HCT116 (cell line): ENCODE results near the gene TRPM3. TPM values are rescaled to one million over a fixed set of nuclear protein-coding genes. Genes with fewer than 3 reads are reported as not detected.

Experiments used
- ATAC-seq: fragments of 200-7000 bp; cut with Tn5 transposase; 2 replicates; pipeline ENCODE4 v1.9.1; 2020; ENCODE audit warnings: mild to moderate bottlenecking, moderate library complexity
- BruUV-seq: library from RNA; stranded (reverse); fragments of 400-500 nt; replicated peaks from 2 replicates; lab custom pipeline; 2021; lab: Mats Ljungman, UMichigan
- CTCF ChIA-PET: fragments of 300-600 bp; sonication (Branson Sonifier 250); formaldehyde crosslinking; loops from one replicate; lab custom pipeline; 2021; ENCODE audit warnings: antibody characterized with exemption; lab: Charles Lee
- POLR2A ChIA-PET: fragments of 300-600, 350-600 bp; sonication (Branson Sonifier 250); formaldehyde crosslinking; loops from one replicate; lab custom pipeline; 2021; ENCODE audit warnings: antibody characterized with exemption; lab: Charles Lee
- RAD21 ChIA-PET, 2 experiments: fragments of 300-600 bp; sonication (Branson Sonifier 250); formaldehyde crosslinking; loops; one replicate each; lab custom pipeline; 2023; ENCODE audit warnings: low total read pairs in 2 of 2; ENCODE audit not compliant: uncharacterized antibody in 2 of 2, unreplicated experiment in 2 of 2, low non-redundant PET in 1 of 2; lab: Charles Lee
- DNase-seq: peaks from one replicate; pipeline ENCODE4 v3.0.0-alpha.2; 2010; ENCODE audit warnings: low read depth, low spot score
- H2AFZ ChIP-seq: fragments of 200-600 bp; shearing (Covaris generic), sonication (generic); 2 replicates; pipeline ENCODE4 v1.6.1; 2017; ENCODE audit warnings: low read depth, mixed run types, mixed read lengths, antibody characterized with exemption, low read length; ENCODE audit not compliant: poor library complexity, severe bottlenecking
- H3K27ac ChIP-seq: 2 replicates; pipeline ENCODE4 v1.5.1; 2012; ENCODE audit warnings: low read depth, low read length
- H3K27me3 ChIP-seq: fragments of 200-600 bp; sonication (generic); 2 replicates; pipeline ENCODE4 v1.6.1; 2016; ENCODE audit warnings: mixed run types, low read length, mixed read lengths; ENCODE audit not compliant: insufficient read depth
- H3K36me3 ChIP-seq, 2 experiments: fragments of 200-500 bp in 1 of 2; fragments of 200-600 bp in 1 of 2; sonication (Bioruptor generic) in 1 of 2; sonication (generic) in 1 of 2; 2 replicates each; pipeline versions ENCODE4 v1.5.1 to v1.6.1; 2014 to 2016; ENCODE audit warnings: low read length in 2 of 2, inconsistent platforms in 1 of 2, mixed read lengths in 1 of 2, mixed run types in 1 of 2; ENCODE audit not compliant: insufficient read depth in 2 of 2, control insufficient read depth in 1 of 2
- H3K4me1 ChIP-seq, 2 experiments: fragments of 200-600 bp in 1 of 2; sonication (generic) in 1 of 2; 2 replicates each; pipeline versions ENCODE4 v1.5.1 to v1.6.1; 2012 to 2017; ENCODE audit warnings: low read length in 2 of 2, inconsistent platforms in 1 of 2, mild to moderate bottlenecking in 1 of 2, mixed read lengths in 1 of 2, mixed run types in 1 of 2, moderate library complexity in 1 of 2; ENCODE audit not compliant: insufficient read depth in 2 of 2, control insufficient read depth in 1 of 2
- H3K4me2 ChIP-seq: fragments of 200-600 bp; sonication (generic); 2 replicates; pipeline ENCODE4 v1.6.1; 2017; ENCODE audit warnings: mixed run types, low read length, mixed read lengths
- H3K4me3 ChIP-seq, 2 experiments: fragments of 200-600 bp in 1 of 2; sonication (generic) in 1 of 2; replicated peaks in 1 of 2; 2 replicates each; pipeline ENCODE4 v1.5.1; 2011 to 2016; ENCODE audit warnings: low read length in 2 of 2, control low read depth in 1 of 2, low read depth in 1 of 2, mild to moderate bottlenecking in 1 of 2, mixed read lengths in 1 of 2, mixed run types in 1 of 2
- H3K79me2 ChIP-seq: fragments of 200-600 bp; sonication (generic); 2 replicates; pipeline ENCODE4 v1.6.1; 2017; ENCODE audit warnings: mild to moderate bottlenecking, mixed run types, low read length, moderate library complexity, mixed read lengths; ENCODE audit not compliant: insufficient read depth
- H3K9ac ChIP-seq: fragments of 200-600 bp; sonication (generic); 2 replicates; pipeline ENCODE4 v1.6.1; 2016; ENCODE audit warnings: low read length, mixed read lengths
- H3K9me2 ChIP-seq: fragments of 200-600 bp; sonication (generic), shearing (Covaris generic); 2 replicates; pipeline ENCODE4 v1.6.1; 2017; ENCODE audit warnings: mixed run types, mild to moderate bottlenecking, moderate library complexity; ENCODE audit not compliant: insufficient read depth
- H3K9me3 ChIP-seq, 2 experiments: fragments of 200-500 bp in 1 of 2; fragments of 200-600 bp in 1 of 2; sonication (Bioruptor generic) in 1 of 2; sonication (generic) in 1 of 2; 2 replicates each; pipeline ENCODE4 v1.6.1; 2014 to 2017; ENCODE audit warnings: low read length in 2 of 2, mixed read lengths in 2 of 2, inconsistent platforms in 1 of 2, low read depth in 1 of 2, mild to moderate bottlenecking in 1 of 2, mixed run types in 1 of 2, moderate library complexity in 1 of 2; ENCODE audit not compliant: control insufficient read depth in 1 of 2, insufficient read depth in 1 of 2
- H4K20me1 ChIP-seq: fragments of 200-600 bp; sonication (generic), shearing (Covaris generic); 2 replicates; pipeline ENCODE4 v1.6.1; 2017; ENCODE audit warnings: mixed run types, mild to moderate bottlenecking, moderate library complexity; ENCODE audit not compliant: insufficient read depth
- ATF3 ChIP-seq: IDR thresholded peaks from 2 replicates; pipeline ENCODE4 v1.6.1; 2012
- CBX3 ChIP-seq: IDR thresholded peaks from 2 replicates; pipeline ENCODE4 v1.6.1; 2012; ENCODE audit warnings: low read depth
- CEBPB ChIP-seq: IDR thresholded peaks from 2 replicates; pipeline ENCODE4 v1.6.1; 2012; ENCODE audit warnings: low read depth
- CTCF ChIP-seq, 3 experiments: fragments of 200-600 bp in 1 of 3; sonication (generic) in 1 of 3; IDR thresholded peaks in 2 of 3; conservative IDR thresholded peaks in 1 of 3; 2 replicates each; pipeline ENCODE4 v1.5.1; 2012 to 2017; ENCODE audit warnings: low read depth in 2 of 3, low read length in 2 of 3, antibody characterized with exemption in 1 of 3, borderline replicate concordance in 1 of 3, control low read depth in 1 of 3, mild to moderate bottlenecking in 1 of 3, mixed read lengths in 1 of 3, mixed run types in 1 of 3, moderate library complexity in 1 of 3; ENCODE audit not compliant: insufficient read depth in 1 of 3
- EGR1 ChIP-seq: IDR thresholded peaks from 2 replicates; pipeline ENCODE4 v1.6.1; 2012; ENCODE audit warnings: low read depth
- ELF1 ChIP-seq: IDR thresholded peaks from 2 replicates; pipeline ENCODE4 v1.6.1; 2012; ENCODE audit warnings: low read depth, borderline replicate concordance
- EZH2phosphoT487 ChIP-seq: fragments of 200-600 bp; IDR thresholded peaks from 2 replicates; pipeline ENCODE4 v1.6.1; 2018; ENCODE audit warnings: antibody characterized with exemption, borderline replicate concordance
- FOSL1 ChIP-seq: IDR thresholded peaks from 2 replicates; pipeline ENCODE4 v1.6.1; 2012; ENCODE audit warnings: low read depth
- JUND ChIP-seq: IDR thresholded peaks from 2 replicates; pipeline ENCODE4 v1.6.1; 2012
- MAX ChIP-seq: IDR thresholded peaks from 2 replicates; pipeline ENCODE4 v1.6.1; 2012
- POLR2AphosphoS5 ChIP-seq: IDR thresholded peaks from 2 replicates; pipeline ENCODE4 v1.6.1; 2011; ENCODE audit warnings: mild to moderate bottlenecking, low read depth, low read length, moderate library complexity
- RAD21 ChIP-seq: IDR thresholded peaks from 2 replicates; pipeline ENCODE4 v1.6.1; 2012; ENCODE audit warnings: low read depth, mild to moderate bottlenecking
- SIN3A ChIP-seq: IDR thresholded peaks from 2 replicates; pipeline ENCODE4 v1.6.1; 2012; ENCODE audit warnings: low read depth
- SP1 ChIP-seq: IDR thresholded peaks from 2 replicates; pipeline ENCODE4 v1.6.1; 2012; ENCODE audit warnings: low read depth
- SRF ChIP-seq: IDR thresholded peaks from 2 replicates; pipeline ENCODE4 v1.6.1; 2012; ENCODE audit warnings: low read depth
- TCF7L2 ChIP-seq: IDR thresholded peaks from 2 replicates; pipeline ENCODE4 v1.7.0; 2011; ENCODE audit warnings: borderline replicate concordance, inconsistent platforms; ENCODE audit not compliant: insufficient read depth, insufficient read length; ENCODE audit errors: extremely low read depth
- YY1 ChIP-seq: IDR thresholded peaks from 2 replicates; pipeline ENCODE4 v1.6.1; 2011; ENCODE audit warnings: low read length, low read depth, moderate library complexity, mild to moderate bottlenecking; ENCODE audit not compliant: insufficient replicate concordance; ENCODE audit errors: extremely low read depth
- ZBTB33 ChIP-seq: IDR thresholded peaks from 2 replicates; pipeline ENCODE4 v1.6.1; 2011; ENCODE audit warnings: mild to moderate bottlenecking, low read length, moderate library complexity; ENCODE audit not compliant: insufficient replicate concordance; ENCODE audit errors: extremely low read depth
- ZFX ChIP-seq: fragments of 450-650 bp; IDR thresholded peaks from 2 replicates; pipeline ENCODE4 v1.6.1; 2017
- intact Hi-C: fragments of 100-400 bp; cut with micrococcal nuclease; formaldehyde crosslinking; loops from 2 replicates; pipeline ENCODE4 v1.10.0; 2022
- total RNA-seq: library from RNA; stranded (reverse); gene quantifications from one replicate; pipeline ENCODE4 v1.2.1, GENCODE V29; 2021; ENCODE audit not compliant: unreplicated experiment
- TF ChIP-seq, protein P1 (sequence below): IDR thresholded peaks from 2 replicates; pipeline ENCODE4 v1.6.1; 2012; ENCODE audit warnings: low read depth

The TRPM3 gene
- total RNA-seq, 1 experiment from 2014 or later, result not detected

- intact Hi-C loops, result no loop called here
- Histone ChIP-seq H3K4me3 (no peak overlapping the region), H3K4me1 (no peaks in the 10 kb centered on the region), H3K27ac (no peak overlapping the region), H3K9ac (no peak overlapping the region), H3K9me2 (no peaks in the 10 kb centered on the region), H3K4me2 (no peak overlapping the region), H2AFZ (no peak overlapping the region), H3K36me3 (no peaks in the 10 kb centered on the region), H3K27me3 (peaks cover 14% of the 10 kb centered on the region), H3K79me2 (no peaks in the 10 kb centered on the region), H4K20me1 (no peaks in the 10 kb centered on the region), H3K9me3 (no peaks in the 10 kb centered on the region)
- TF ChIP-seq RAD21 (no peak), CTCF (IDR thresholded peaks at IDR 0.05 in 2 of 3, conservative IDR thresholded peaks at IDR 0.05 in 1 of 3; ENCODE audit: borderline replicate concordance in 1 of 3, insufficient read depth in 1 of 3, low read depth in 2 of 3, low read length in 2 of 3) (no peak), SRF (no peak), CEBPB (no peak), CBX3 (no peak), ATF3 (no peak), ELF1 (no peak), SP1 (no peak), SIN3A (no peak), YY1 (no peak), EZH2phosphoT487 (no peak), EGR1 (no peak), ZFX (no peak), FOSL1 (no peak), JUND (no peak), TCF7L2 (no peak), POLR2AphosphoS5 (no peak), MAX (no peak), ZBTB33 (no peak)
- TF ChIP-seq, protein P1, sequence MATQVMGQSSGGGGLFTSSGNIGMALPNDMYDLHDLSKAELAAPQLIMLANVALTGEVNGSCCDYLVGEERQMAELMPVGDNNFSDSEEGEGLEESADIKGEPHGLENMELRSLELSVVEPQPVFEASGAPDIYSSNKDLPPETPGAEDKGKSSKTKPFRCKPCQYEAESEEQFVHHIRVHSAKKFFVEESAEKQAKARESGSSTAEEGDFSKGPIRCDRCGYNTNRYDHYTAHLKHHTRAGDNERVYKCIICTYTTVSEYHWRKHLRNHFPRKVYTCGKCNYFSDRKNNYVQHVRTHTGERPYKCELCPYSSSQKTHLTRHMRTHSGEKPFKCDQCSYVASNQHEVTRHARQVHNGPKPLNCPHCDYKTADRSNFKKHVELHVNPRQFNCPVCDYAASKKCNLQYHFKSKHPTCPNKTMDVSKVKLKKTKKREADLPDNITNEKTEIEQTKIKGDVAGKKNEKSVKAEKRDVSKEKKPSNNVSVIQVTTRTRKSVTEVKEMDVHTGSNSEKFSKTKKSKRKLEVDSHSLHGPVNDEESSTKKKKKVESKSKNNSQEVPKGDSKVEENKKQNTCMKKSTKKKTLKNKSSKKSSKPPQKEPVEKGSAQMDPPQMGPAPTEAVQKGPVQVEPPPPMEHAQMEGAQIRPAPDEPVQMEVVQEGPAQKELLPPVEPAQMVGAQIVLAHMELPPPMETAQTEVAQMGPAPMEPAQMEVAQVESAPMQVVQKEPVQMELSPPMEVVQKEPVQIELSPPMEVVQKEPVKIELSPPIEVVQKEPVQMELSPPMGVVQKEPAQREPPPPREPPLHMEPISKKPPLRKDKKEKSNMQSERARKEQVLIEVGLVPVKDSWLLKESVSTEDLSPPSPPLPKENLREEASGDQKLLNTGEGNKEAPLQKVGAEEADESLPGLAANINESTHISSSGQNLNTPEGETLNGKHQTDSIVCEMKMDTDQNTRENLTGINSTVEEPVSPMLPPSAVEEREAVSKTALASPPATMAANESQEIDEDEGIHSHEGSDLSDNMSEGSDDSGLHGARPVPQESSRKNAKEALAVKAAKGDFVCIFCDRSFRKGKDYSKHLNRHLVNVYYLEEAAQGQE, result no peak
- BruUV-seq, result no TSS peak
- DNase-seq, result no peak
- ChIA-PET CTCF (no interaction called here), RAD21 (no interaction called here), POLR2A (no interaction called here)
- ATAC-seq, result no peak
Observed at GRCh38 chr9:71136696-71137095, 15.3 kb upstream of the TRPM3 start.
